Right atrium auricular region (tissue), 2 donors: Measurements from ENCODE around the gene EEF2. TPM values are rescaled to one million over a fixed set of nuclear protein-coding genes. Genes with fewer than 3 reads are reported as not detected.

ENCODE experiments used
- DNase-seq: peaks from one replicate; pipeline ENCODE4 v3.0.0-alpha.2; 2019; ENCODE audit warnings: low spot score
- H3K27ac ChIP-seq, 2 donors: fragments of 200-600 bp; sonication (generic); 1 replicate in 1 of 2; 2 replicates in 1 of 2; pipeline ENCODE4 v1.5.1; 2016 to 2019
- H3K27me3 ChIP-seq, 2 donors: fragments of 200-600 bp; sonication (generic); one replicate each; pipeline versions ENCODE4 v1.5.1 to v1.6.0; 2017 to 2019
- H3K36me3 ChIP-seq: fragments of 200-600 bp; sonication (generic); one replicate; pipeline ENCODE4 v1.5.1; 2016
- H3K4me1 ChIP-seq, 2 donors: fragments of 200-600 bp; sonication (generic); one replicate each; pipeline versions ENCODE4 v1.5.1 to v1.6.0; 2017 to 2019
- H3K4me3 ChIP-seq, 2 donors: fragments of 200-600 bp; sonication (generic); 1 replicate in 1 of 2; 2 replicates in 1 of 2; pipeline ENCODE4 v1.5.1; 2017 to 2019; ENCODE audit warnings: mild to moderate bottlenecking in 1 of 2, moderate library complexity in 1 of 2
- H3K9me3 ChIP-seq, 2 donors: fragments of 200-600 bp; sonication (generic); one replicate each; pipeline ENCODE4 v1.5.1; 2019
- total RNA-seq, 2 donors: library from RNA; depleted of rRNA; stranded (reverse); fragments of >200 nt; gene quantifications; one replicate each; pipeline ENCODE4 v1.1.0, GENCODE V29; 2016
- TF ChIP-seq, protein P1 (sequence below), 2 donors: fragments of 200-600 bp; sonication (generic); IDR thresholded peaks; one replicate each; pipeline ENCODE4 v1.5.1; 2019; ENCODE audit warnings: antibody characterized with exemption in 2 of 2

EEF2 gene
- 1,000 to 10,000 TPM; 1,205 to 1,737 TPM for total RNA-seq

- Histone ChIP-seq H3K4me3 (peak within 1 kb of the TSS; percentile 82 to 91), H3K27me3 (no peaks in the 10 kb centered on the region), H3K27ac (peak within 1 kb of the TSS; percentile 94 to 97), H3K9me3 (no peaks in the 10 kb centered on the region), H3K4me1 (peaks cover 0 to 44% of the 10 kb centered on the region in 2 donors), H3K36me3 (peaks cover 46% of the 10 kb centered on the region)
- TF ChIP-seq, protein P1, sequence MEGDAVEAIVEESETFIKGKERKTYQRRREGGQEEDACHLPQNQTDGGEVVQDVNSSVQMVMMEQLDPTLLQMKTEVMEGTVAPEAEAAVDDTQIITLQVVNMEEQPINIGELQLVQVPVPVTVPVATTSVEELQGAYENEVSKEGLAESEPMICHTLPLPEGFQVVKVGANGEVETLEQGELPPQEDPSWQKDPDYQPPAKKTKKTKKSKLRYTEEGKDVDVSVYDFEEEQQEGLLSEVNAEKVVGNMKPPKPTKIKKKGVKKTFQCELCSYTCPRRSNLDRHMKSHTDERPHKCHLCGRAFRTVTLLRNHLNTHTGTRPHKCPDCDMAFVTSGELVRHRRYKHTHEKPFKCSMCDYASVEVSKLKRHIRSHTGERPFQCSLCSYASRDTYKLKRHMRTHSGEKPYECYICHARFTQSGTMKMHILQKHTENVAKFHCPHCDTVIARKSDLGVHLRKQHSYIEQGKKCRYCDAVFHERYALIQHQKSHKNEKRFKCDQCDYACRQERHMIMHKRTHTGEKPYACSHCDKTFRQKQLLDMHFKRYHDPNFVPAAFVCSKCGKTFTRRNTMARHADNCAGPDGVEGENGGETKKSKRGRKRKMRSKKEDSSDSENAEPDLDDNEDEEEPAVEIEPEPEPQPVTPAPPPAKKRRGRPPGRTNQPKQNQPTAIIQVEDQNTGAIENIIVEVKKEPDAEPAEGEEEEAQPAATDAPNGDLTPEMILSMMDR (IDR thresholded peaks at IDR 0.05), result no peak
- peak; percentile 90 for DNase-seq
Measured at GRCh38 chr19:3984908-3985642, at the start of gene EEF2. EEF2 (minus strand) TSS chr19:3985463; CDS start chr19:3985380, 83 bp downstream.

- H3K36me3 ChIP-seq, result peaks cover 61% of the 10 kb centered on the region
- TF ChIP-seq, protein P1 (IDR thresholded peaks at IDR 0.05), result no peak
- H3K27ac ChIP-seq, result no peak overlapping the region
- no peaks in the 10 kb centered on the region for H3K27me3 ChIP-seq
- H3K9me3 ChIP-seq, result no peaks in the 10 kb centered on the region
- no peaks in the 10 kb centered on the region for H3K4me1 ChIP-seq
- no peak overlapping the region for H3K4me3 ChIP-seq
- no peak for DNase-seq
Measured at GRCh38 chr19:4034048-4035017, 49.1 kb upstream of the EEF2 start.

DNA sequence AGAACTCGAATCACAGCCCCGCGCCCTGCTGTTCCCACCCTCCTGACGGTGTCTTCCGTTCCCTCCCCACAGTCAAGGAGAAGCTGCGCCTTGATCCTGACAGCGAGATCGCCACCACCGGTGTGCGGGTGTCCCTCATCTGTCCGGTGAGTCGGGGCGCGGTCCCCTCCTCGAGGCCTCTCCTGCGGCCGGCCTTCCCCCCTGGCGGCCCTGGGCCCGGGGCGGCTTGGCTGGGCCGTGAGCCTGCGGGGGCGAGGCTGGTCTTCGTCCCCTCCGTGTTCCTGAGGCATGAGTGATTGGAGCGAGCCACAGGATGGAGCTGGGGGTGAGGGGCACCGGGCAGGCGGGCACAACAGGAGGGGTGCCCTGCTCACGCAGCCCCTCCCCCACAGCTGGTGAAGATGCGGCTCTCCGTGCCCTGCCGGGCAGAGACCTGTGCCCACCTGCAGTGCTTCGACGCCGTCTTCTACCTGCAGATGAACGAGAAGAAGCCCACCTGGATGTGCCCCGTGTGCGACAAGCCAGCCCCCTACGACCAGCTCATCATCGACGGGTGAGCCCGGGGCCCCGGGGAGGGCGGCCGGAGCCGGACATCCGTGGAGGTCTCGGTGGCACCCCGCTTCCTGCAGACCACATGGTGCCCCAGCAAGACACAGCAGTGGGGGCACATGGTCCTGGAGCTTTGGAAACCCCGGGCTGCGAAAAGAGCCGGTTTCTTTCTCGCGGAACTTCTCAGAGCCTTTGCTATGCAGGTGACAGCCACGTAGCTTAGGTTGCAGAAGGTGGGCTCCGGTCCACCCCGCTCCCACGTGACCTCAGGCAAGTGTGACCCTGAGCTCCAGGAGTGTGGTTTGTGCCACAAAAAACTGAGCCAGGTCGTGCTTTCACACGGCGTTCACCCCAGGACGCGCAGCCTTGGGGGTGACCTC lies 48.0 kb upstream of the EEF2 start:
- H3K27ac ChIP-seq, result no peak overlapping the region
- H3K4me3 ChIP-seq, result no peak overlapping the region
- H3K27me3 ChIP-seq, result no peaks in the 10 kb centered on the region
- H3K9me3 ChIP-seq, result no peaks in the 10 kb centered on the region
- no peak for DNase-seq
- no peaks in the 10 kb centered on the region for H3K4me1 ChIP-seq
- peaks cover 67% of the 10 kb centered on the region for H3K36me3 ChIP-seq
- TF ChIP-seq, protein P1 (IDR thresholded peaks at IDR 0.05), result no peak

GRCh38 chr19:4032436-4032835 lies 47.2 kb upstream of the EEF2 start:
- Histone ChIP-seq H3K9me3 (no peaks in the 10 kb centered on the region), H3K36me3 (peaks cover 64% of the 10 kb centered on the region), H3K4me1 (no peaks in the 10 kb centered on the region), H3K27ac (no peak overlapping the region), H3K27me3 (no peaks in the 10 kb centered on the region), H3K4me3 (no peak overlapping the region)
- no peak for DNase-seq
- TF ChIP-seq, protein P1 (IDR thresholded peaks at IDR 0.05), result no peak

DNA sequence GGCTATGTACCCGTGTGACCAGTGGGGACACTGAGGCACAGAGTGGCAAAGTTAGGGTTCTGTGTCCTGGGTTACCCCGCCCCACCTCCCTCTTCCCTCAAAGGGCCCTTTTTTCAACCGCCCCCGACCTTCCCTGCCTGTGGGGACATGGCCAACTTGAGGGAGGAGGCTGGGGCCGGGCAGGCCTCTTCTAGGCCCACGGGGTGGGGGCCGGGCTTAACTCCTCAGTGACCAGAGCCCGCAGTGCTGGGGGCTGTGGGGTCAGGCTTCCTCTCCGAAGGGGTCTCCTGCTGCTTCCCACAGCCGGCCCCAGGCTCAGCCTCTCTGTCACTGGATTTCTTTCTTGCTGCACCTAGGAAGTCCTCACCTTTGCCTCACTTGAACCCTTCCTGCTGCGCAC lies 46.2 kb upstream of the EEF2 start:
- TF ChIP-seq, protein P1 (IDR thresholded peaks at IDR 0.05), result no peak
- Histone ChIP-seq H3K36me3 (peaks cover 54% of the 10 kb centered on the region), H3K4me3 (no peak overlapping the region), H3K27me3 (no peaks in the 10 kb centered on the region), H3K4me1 (no peaks in the 10 kb centered on the region), H3K27ac (no peak overlapping the region), H3K9me3 (no peaks in the 10 kb centered on the region)
- no peak for DNase-seq
